GM08714 (cell line): ENCODE results near the gene TAF5L.
"Not testable (repeated sequence)": the region's sequence is repeated elsewhere in the genome, so short reads cannot be mapped to it uniquely, and the experiment has no call there.

Experiments
- H3K4me3 ChIP-seq: fragments of 200-500 bp; sonication (Bioruptor generic); 2 replicates; pipeline ENCODE4 v1.5.1; 2014; ENCODE audit warnings: mild to moderate bottlenecking, low read length, inconsistent platforms
- ZNF274 ChIP-seq: IDR thresholded peaks from 2 replicates; pipeline ENCODE4 v1.6.1; 2012; ENCODE audit warnings: mild to moderate bottlenecking, low read depth, low read length

Gene TAF5L

DNA sequence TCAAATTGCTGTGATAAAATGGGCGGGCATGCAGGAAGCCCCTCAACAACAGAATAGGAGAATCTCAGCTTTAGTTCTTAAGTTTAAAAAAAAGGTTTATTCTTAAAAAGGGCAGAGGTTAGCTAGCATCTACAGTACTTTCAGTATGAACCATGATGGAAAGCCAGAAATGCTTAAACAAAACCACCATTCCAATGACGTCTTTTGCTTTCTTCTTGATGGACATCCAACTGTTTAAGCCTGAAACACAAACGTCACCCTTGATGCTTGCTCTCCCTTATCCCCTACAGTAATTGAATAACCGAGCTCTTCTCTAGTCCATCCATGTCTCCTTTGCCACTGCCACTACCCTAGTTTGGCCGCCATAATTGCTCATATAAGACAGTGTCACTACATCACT lies 25.7 kb downstream of the TAF5L start:
- no peak overlapping the region for H3K4me3 ChIP-seq
- no peak for TF ChIP-seq ZNF274

DNA sequence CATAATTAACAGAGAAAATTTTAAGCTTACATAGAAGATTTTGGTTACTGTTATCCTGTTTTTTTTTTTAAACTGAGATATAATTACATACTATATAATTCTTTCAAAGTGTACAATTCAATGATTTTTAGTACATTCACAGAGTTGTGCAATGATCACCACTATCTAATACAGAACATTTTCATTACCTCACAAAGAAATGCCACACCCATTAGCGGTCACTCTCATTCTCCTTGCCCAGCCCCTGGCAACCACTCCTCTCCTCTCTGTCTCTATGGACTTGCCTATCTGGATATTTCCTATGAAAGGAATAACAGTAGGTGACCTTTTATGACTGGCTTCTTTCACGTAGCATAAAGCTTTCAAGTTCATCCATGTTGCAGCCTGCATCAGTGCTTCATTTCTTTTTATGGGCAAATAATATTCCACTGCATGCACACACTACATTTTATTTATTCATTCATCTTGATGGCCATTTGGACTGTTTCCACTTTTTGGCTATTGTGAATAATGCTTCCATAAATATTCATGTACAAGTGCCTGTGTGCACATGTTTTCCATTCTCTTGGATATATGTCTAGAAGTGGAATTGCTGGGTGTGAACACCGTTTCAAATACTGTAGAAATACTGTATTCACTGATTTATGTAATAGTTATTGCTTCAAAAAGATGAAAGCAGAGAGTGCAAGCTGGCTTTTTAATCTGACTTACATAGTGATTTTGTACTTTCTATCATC lies 26.5 kb downstream of the TAF5L start:
- no peak for TF ChIP-seq ZNF274
- H3K4me3 ChIP-seq = no peak overlapping the region

DNA sequence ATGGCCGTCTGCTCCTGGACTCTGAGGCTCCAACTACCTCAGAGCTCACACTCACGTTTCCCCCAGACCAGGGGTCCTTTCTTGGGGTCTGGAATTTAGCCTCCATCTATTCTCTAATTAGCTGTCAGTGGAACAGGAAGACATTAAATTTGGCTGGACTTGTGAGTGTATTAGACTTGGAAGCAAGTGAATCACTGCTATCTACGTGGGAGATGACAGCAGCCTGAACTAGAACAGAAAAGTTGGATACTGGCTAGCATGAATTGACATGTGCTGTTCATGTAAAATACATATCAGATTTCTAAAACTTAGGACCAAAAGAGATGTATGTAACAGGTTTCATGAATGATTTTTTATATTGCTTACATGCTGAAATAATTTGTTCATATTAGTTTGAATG lies 28.0 kb downstream of the TAF5L start:
- H3K4me3 ChIP-seq = no peak overlapping the region
- TF ChIP-seq ZNF274 = no peak

DNA sequence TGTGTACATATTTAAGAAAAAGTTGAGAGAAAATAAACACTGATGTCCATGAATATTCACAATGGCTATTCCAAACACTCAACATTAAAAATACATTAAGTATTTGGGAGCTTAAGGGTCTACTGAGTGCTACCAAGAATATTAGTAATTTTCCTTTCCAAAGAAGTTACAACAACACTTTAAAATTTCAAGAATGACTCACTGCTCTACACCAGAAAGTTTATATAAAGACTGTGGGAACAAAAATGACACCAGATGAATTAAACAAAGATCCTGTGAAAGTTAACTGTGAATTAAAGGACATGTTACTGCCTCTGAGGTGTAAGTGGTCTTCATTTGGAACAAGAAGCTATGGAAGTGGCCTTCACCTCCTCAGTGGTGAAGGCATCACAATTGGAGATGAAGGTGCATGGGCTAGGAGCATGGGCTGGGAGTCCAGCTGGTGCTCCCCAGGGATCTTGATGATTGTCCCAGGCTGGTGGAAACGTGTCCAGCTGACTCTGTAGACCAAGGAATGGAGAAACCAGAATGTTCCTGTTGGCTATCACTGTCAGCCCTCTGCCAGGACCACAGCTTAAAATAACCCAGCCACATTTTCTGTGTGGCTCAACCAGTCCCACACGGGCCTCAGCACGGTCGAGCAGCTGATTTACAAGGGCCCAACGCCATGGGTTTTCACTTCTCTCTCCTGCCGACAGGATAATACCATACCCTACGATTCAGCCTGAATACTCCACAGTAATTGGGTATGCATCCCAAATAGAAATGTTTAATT lies 28.8 kb downstream of the TAF5L start:
- TF ChIP-seq ZNF274 = no peak
- no peak overlapping the region for H3K4me3 ChIP-seq

DNA sequence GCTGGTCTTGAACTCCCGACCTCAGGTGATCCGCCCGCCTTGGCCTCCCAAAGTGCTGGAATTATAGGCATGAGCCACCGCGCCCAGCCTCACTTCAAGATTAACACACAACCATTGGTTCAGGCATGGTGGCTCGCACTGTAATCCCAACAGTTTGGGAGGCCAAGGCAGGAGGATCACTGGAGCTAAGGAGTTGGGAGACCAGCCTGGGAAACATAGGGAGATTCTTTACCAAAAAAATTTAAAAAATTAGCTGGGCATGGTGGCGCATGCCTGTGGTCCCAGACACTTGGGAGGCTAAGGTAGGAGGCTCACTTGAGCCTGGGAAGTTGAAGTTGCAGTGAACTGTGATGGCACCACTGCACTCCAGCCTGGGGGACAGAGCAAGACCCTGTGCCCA lies 30.0 kb downstream of the TAF5L start:
- H3K4me3 ChIP-seq = not testable (repeated sequence)

DNA sequence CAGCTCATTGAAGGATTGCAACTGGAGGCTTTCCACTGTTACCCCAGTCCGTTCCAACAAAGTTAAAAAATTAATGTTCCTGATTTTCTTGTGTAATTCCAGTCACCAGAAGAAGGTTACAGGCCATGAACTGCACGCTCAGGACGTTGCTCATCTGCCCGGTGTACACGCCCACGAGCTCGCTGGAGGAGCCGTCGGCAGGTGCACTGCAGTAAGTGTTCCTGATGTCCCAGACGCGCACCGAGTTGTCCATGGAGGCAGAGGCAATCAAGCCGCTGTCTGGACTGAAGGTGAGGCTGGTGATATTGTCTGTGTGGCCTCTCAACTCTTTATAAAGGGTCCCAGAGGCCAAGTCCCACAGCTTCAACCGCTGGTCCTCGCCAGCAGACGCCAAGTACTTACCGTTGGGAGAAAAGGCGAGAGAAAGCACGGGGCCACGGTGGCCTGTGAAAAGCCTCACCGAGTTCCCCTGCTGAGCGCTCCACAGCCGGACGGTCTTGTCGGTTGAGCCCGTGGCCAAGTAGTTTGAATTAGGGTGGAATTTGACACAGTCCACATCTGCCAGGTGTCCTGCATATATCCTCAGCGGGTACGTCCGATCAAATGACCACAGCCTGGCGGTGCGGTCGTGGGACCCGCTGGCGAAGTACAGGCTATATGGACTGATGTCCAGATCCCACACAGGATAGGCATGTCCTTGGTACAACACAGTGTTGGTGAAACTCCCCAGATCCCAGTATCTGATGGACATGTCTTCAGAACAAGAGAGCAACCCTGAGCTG lies 31.5 kb downstream of the TAF5L start:
- no peak overlapping the region for H3K4me3 ChIP-seq
- TF ChIP-seq ZNF274 = no peak

DNA sequence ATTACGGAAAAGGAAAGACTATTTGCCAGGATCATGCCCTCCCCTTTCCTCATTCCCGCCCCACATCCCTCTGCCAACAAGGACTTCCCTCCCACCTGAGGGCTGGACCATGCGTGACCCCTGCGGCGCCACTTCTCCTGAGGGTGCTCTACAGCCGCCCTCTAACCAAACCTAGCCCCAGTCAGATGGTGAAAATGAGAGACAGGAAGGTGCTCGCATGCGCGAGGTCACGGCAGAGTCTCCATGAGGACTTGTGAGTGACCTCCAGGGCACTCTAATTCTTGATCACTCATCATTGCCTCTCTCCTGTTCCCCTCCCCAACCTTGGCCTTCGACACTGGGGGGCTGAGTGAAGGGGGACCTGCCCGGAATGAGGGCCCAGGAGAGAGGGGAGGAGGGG lies 32.1 kb downstream of the TAF5L start:
- TF ChIP-seq ZNF274 = no peak
- no peak overlapping the region for H3K4me3 ChIP-seq

DNA sequence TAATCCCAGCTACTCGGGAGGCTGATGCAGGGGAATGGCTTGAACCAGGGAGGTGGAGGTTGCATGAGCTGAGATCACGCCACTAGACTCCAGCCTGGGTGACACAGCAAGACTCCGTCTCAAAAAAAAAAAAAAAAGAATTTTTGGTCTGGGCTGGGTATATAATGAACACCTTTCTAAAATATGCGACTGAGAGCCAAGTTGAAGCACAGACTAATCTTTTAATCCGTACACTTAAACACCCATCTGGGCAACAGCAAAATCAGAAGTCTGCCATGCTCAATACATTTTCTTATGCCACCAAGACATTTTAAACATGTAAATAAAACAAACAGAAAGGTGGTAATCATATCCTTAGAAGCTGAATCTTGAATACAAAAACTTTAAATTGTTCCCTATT lies 35.8 kb downstream of the TAF5L start:
- no peak overlapping the region for H3K4me3 ChIP-seq

DNA sequence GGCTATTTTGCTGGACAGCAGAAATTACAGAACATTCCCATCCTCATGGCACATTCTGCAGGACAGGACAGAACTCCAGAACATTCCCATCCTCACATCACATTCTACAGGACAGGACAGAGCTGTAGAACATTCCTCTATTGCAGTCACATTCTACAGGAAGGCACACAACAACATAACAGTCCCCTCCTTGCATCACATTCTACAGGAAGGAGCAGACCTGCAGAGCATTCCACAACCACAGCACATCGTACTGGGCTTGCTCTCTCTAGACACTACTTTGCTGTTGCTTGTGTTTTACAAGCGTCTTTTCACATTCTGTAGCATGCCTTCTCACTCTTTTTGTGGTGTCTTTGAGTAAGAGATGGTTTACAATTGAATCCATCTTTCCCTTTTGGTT lies 40.6 kb downstream of the TAF5L start:
- TF ChIP-seq ZNF274 = no peak
- no peak overlapping the region for H3K4me3 ChIP-seq

More for the DNA sequence above, 35.8 kb downstream of the TAF5L start:
- no peak for TF ChIP-seq ZNF274

DNA sequence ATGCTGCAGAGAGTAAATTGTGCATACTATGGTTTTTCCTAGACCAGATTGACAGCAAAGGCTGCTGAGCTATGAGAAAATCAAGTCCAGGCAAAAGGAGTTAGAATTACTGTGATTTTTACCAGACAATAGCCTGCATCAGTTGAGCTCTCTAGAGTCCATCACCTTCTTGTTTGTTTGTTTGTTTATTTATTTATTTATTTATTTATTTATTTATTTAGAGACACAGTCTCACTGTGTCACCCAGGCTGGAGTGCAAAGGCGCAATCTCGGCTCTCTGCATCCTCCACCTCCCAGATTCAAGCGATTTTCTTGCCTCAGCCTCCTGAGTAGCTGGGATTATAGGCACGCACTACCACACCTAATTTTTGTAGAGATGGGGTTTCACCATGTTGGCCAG lies 43.2 kb downstream of the TAF5L start:
- TF ChIP-seq ZNF274 = no peak
- H3K4me3 ChIP-seq = no peak overlapping the region

DNA sequence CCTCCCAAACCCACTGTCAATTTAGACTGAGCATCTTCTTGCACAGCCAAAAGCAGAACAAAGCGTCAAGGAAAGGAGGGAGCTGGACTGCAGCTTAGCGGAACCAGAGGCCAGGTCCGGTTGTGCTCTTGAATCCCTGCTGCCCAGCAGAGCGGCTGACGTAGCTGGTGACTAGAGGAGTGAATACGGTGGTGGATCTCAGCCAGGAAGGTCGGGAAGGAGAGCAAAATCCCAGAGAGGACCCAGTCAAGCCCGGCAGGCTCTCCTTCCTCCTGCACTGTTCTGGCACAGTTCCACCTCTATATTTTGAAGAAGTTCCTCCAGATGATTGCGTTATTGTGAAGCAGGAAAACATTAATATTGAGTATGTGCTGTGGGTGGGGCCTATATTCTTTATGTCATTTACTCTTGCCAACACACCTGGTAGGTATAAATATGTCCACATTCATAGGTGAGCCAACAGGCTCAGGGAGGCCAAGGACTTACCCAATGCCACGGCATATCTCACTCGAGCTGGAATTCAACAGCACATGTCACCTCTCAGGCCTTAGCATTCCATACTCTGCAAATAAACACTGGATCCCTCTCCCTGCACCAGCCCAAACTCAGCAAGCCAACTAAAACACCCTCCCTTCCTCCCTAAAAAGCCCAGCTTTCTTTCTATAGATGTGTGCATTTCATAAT lies 43.8 kb downstream of the TAF5L start:
- H3K4me3 ChIP-seq = no peak overlapping the region
- TF ChIP-seq ZNF274 = no peak

DNA sequence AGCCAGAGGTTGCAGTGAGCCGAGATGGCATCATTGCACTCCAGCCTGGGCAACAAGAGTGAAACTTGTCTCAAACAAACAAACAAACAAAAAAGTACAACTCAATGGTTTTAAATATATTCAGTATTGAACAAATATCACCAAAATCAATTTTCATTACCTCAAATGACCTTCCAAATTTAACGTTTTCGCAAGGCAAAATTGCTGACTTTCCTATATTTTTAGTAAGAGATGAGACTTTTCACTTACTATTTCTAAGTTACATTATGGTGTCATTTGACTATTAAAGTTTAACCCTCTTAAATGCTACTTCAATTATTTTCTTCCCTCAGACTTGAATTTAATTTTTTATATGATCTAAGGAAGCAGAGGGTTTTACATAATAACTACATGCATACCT lies 44.4 kb downstream of the TAF5L start:
- no peak for TF ChIP-seq ZNF274
- no peak overlapping the region for H3K4me3 ChIP-seq

DNA sequence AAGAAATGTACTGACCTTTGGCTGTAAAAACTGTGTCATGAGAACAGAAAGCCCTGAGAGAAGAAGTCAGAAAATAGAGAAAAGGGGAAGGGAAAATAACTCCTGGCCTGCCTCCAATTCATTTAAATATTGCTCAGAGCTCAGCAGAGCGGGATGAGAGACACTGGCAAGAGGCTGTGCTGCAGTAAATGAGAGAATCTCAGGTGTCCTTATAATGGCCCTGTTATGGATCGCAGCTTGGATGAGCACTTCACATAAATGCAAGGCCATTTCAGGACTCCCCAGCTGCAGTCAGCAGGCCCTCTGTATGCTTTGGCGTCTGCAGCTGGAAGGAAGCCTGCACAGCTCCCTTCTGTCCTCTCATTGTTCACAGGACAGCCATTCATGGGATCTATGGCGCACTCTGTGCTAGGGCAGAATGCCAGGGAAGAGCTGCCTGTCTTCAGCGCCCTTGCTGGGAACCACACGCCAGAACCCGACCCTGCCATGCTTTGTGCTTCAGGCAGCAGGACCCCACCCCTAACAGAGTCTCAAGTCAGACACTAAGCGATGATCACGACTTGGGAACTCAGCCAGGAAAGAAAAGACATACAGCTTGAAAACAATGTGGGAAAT lies 46.8 kb downstream of the TAF5L start:
- no peak overlapping the region for H3K4me3 ChIP-seq
- TF ChIP-seq ZNF274 = no peak
